HL-60 (cell line): ENCODE measurements around the gene CRISP3.

ENCODE experiments used
- DNase-seq, 2 experiments: peaks; one replicate each; pipeline ENCODE4 v3.0.0-alpha.2; 2010 to 2020; ENCODE audit warnings: low read depth in 1 of 2, low spot score in 1 of 2
- H3K27ac ChIP-seq: fragments of 250-450 bp; sonication (Bioruptor Pico); replicated peaks from 2 replicates; pipeline ENCODE4 v1.5.1; 2020; ENCODE audit warnings: mild to moderate bottlenecking, moderate library complexity
- H3K27me3 ChIP-seq: fragments of 250-450 bp; sonication (Bioruptor Pico); 2 replicates; pipeline ENCODE4 v1.5.1; 2021; ENCODE audit warnings: mild to moderate bottlenecking, moderate library complexity; ENCODE audit not compliant: insufficient read depth, poor library complexity, severe bottlenecking
- H3K4me3 ChIP-seq: replicated peaks from 2 replicates; pipeline ENCODE4 v1.5.1; 2011; ENCODE audit warnings: mild to moderate bottlenecking, control low read depth, low read length; ENCODE audit not compliant: insufficient read depth
- GABPA ChIP-seq: IDR thresholded peaks from 2 replicates; pipeline ENCODE4 v1.6.1; 2012; ENCODE audit warnings: low read depth
- POLR2AphosphoS5 ChIP-seq: IDR thresholded peaks from 2 replicates; pipeline ENCODE4 v1.6.1; 2012; ENCODE audit warnings: low read depth
- SPI1 ChIP-seq: IDR thresholded peaks from 2 replicates; pipeline ENCODE4 v1.6.1; 2012; ENCODE audit warnings: low read depth, mild to moderate bottlenecking, borderline replicate concordance
- TF ChIP-seq, protein P1 (sequence below): IDR thresholded peaks from 2 replicates; pipeline ENCODE4 v1.6.1; 2012; ENCODE audit warnings: low read depth; ENCODE audit not compliant: insufficient replicate concordance
- TF ChIP-seq, protein P2 (sequence below): IDR thresholded peaks from one replicate; pipeline ENCODE4 v1.5.1; 2011; ENCODE audit warnings: low read length, control low read depth, inconsistent platforms; ENCODE audit not compliant: insufficient read depth

CRISP3 gene

DNA sequence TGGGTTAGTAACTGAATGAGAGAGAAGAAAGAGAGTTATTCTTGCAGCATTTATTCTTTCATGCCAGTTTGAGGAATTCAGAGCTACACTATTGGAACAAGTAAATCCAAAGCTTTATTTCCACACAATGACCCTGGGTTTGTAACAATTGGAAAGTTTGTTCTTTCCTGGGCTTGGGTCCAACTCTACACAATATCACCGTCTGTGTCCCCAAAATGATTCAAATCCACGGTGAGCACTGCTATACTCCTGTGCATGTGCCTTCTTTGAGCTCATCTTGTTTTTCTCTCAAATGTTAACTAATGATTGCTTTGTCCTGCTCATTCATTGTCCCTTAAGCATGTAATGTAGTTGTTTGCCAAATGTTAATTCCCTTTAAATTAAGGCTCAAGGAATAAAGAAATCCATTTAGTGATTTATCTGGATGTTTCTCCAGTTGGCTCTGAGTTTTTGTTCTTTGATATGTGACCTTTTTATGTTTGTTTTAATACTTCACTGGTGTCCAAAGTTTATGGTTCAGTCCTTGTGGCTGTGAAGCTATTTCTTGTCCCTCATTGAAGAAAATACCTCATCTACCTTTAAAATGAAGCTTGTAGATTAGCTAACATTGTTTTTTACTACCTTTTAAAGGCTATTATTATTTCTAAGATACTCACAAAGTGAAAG lies 20.5 kb upstream of the CRISP3 start:
- no peak overlapping the region for H3K4me3 ChIP-seq
- DNase-seq = no peak
- H3K27ac ChIP-seq = no peak overlapping the region
- no peaks in the 10 kb centered on the region for H3K27me3 ChIP-seq
- TF ChIP-seq SPI1 (no peak), GABPA (no peak), POLR2AphosphoS5 (no peak)
- TF ChIP-seq, protein P1, sequence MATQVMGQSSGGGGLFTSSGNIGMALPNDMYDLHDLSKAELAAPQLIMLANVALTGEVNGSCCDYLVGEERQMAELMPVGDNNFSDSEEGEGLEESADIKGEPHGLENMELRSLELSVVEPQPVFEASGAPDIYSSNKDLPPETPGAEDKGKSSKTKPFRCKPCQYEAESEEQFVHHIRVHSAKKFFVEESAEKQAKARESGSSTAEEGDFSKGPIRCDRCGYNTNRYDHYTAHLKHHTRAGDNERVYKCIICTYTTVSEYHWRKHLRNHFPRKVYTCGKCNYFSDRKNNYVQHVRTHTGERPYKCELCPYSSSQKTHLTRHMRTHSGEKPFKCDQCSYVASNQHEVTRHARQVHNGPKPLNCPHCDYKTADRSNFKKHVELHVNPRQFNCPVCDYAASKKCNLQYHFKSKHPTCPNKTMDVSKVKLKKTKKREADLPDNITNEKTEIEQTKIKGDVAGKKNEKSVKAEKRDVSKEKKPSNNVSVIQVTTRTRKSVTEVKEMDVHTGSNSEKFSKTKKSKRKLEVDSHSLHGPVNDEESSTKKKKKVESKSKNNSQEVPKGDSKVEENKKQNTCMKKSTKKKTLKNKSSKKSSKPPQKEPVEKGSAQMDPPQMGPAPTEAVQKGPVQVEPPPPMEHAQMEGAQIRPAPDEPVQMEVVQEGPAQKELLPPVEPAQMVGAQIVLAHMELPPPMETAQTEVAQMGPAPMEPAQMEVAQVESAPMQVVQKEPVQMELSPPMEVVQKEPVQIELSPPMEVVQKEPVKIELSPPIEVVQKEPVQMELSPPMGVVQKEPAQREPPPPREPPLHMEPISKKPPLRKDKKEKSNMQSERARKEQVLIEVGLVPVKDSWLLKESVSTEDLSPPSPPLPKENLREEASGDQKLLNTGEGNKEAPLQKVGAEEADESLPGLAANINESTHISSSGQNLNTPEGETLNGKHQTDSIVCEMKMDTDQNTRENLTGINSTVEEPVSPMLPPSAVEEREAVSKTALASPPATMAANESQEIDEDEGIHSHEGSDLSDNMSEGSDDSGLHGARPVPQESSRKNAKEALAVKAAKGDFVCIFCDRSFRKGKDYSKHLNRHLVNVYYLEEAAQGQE = no peak
- TF ChIP-seq, protein P2, sequence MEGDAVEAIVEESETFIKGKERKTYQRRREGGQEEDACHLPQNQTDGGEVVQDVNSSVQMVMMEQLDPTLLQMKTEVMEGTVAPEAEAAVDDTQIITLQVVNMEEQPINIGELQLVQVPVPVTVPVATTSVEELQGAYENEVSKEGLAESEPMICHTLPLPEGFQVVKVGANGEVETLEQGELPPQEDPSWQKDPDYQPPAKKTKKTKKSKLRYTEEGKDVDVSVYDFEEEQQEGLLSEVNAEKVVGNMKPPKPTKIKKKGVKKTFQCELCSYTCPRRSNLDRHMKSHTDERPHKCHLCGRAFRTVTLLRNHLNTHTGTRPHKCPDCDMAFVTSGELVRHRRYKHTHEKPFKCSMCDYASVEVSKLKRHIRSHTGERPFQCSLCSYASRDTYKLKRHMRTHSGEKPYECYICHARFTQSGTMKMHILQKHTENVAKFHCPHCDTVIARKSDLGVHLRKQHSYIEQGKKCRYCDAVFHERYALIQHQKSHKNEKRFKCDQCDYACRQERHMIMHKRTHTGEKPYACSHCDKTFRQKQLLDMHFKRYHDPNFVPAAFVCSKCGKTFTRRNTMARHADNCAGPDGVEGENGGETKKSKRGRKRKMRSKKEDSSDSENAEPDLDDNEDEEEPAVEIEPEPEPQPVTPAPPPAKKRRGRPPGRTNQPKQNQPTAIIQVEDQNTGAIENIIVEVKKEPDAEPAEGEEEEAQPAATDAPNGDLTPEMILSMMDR = no peak

DNA sequence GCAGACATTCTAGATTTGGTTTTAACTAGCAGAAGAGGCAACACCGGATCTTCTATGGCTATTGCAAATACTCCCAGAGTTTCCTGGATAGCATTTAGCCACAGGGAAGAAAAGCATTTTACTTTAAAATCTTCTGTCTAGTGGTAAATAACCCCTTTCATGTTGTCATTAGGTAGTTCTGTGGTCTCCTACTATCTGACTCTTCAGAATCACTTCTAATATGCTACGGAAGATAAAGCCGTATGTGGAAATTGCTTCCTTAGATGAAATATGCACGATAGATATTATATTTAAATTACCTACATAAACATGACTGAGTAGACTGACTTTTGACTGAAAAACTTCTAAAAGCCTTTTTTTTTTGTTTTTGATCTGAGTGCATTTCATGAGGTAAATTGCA lies 759 bp downstream of the CRISP3 start:
- DNase-seq = no peak
- no peaks in the 10 kb centered on the region for H3K27me3 ChIP-seq
- H3K27ac ChIP-seq = no peak overlapping the region
- TF ChIP-seq, protein P2 = no peak
- no peak for TF ChIP-seq POLR2AphosphoS5
- no peak for TF ChIP-seq SPI1
- no peak for TF ChIP-seq GABPA
- H3K4me3 ChIP-seq = no peak overlapping the region

DNA sequence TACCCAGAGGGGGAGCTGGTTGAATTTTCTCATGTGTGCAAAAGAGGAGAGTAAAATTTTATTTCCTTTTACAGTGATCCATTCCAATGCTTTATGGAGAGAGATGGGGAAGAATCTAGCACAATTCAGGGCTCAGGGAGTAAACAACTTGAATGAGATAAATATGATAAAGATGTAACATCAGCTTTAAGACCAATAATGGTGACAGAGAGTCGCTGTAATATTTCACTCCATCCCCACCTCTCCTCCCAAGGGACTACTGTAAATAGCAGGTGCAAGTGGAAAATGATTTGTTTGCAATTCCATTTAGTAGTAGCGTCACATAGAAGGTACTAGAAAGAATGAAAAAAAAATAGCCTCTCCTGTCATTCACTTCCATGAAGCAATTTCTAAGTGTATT lies 4.8 kb downstream of the CRISP3 start:
- Histone ChIP-seq H3K27me3 (no peaks in the 10 kb centered on the region), H3K4me3 (no peak overlapping the region), H3K27ac (no peak overlapping the region)
- no peak for DNase-seq
- TF ChIP-seq, protein P2 = no peak
- TF ChIP-seq SPI1 (no peak), POLR2AphosphoS5 (no peak), GABPA (no peak)
- TF ChIP-seq, protein P1 = no peak

DNA sequence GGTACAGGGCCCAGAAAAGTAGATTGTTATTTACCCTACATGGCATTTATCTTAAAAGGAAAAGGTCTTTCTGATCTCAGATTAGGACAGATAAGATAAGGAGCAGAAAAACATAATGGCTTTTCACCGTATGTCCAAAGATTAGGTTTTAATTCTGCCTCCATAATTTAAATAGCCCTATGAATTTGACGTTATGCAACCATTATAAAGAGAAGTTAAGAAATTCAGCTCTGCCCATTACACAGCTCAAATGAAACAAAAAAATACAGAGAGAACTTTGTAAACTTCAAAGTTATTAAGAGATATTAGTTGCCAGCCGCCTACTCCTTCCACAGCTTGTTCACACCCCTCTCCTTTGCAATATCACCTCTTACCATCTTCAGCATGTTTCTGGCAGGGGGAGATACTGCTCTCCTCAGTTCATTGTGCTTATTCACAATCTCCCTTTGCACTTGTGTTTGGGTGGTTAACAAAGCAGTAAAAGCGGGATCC lies 8.1 kb downstream of the CRISP3 start:
- no peak overlapping the region for H3K27ac ChIP-seq
- H3K27me3 ChIP-seq = no peaks in the 10 kb centered on the region
- no peak for DNase-seq
- no peak overlapping the region for H3K4me3 ChIP-seq
- TF ChIP-seq, protein P1 = no peak
- TF ChIP-seq GABPA (no peak), SPI1 (no peak), POLR2AphosphoS5 (no peak)
- TF ChIP-seq, protein P2 = no peak
